ENCODE data around the gene HSDL1.
"Not testable (repeated sequence)": the region's sequence is repeated elsewhere in the genome, so short reads cannot be mapped to it uniquely, and the experiment has no call there.

DNA sequence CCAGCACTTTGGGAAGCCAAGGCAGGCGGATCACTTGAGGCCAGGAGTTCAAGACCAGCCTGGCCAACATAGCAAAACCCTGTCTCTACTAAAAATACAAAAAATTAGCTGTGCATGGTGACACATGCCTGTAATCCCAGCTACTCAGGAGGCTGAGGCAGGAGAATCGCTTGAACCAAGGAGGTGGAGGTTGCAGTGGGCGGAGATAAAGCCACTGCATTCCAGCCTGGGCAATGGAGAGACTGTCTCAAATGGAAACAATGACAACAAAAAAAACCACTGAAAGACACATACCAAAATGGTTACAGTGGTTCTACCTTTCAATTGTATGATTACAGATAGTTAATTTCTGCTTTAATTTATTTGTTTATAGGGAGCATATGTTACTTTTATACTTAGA is 33.0 kb downstream of the HSDL1 start:
- TF ChIP-seq, protein P1, sequence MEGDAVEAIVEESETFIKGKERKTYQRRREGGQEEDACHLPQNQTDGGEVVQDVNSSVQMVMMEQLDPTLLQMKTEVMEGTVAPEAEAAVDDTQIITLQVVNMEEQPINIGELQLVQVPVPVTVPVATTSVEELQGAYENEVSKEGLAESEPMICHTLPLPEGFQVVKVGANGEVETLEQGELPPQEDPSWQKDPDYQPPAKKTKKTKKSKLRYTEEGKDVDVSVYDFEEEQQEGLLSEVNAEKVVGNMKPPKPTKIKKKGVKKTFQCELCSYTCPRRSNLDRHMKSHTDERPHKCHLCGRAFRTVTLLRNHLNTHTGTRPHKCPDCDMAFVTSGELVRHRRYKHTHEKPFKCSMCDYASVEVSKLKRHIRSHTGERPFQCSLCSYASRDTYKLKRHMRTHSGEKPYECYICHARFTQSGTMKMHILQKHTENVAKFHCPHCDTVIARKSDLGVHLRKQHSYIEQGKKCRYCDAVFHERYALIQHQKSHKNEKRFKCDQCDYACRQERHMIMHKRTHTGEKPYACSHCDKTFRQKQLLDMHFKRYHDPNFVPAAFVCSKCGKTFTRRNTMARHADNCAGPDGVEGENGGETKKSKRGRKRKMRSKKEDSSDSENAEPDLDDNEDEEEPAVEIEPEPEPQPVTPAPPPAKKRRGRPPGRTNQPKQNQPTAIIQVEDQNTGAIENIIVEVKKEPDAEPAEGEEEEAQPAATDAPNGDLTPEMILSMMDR (IDR thresholded peaks at IDR 0.05): not testable (repeated sequence)
- not testable (repeated sequence) for TF ChIP-seq POLR2A (IDR thresholded peaks at IDR 0.05)
